Measurements from ENCODE around the gene SPATA18.

The SPATA18 gene

GRCh38 chr4:52107745-52108144 lies 56.6 kb downstream of the SPATA18 start:
- no peak for DNase-seq (ENCODE audit: low read depth in 1 of 2, low spot score in 1 of 2)
- TF ChIP-seq GABPA (IDR thresholded peaks at IDR 0.05; ENCODE audit: low read depth) (no peak), REST (IDR thresholded peaks at IDR 0.05; ENCODE audit: insufficient replicate concordance, low read depth) (no peak), POLR2AphosphoS5 (IDR thresholded peaks at IDR 0.05; ENCODE audit: low read depth) (no peak)
- no peaks in the 10 kb centered on the region for H3K27me3 ChIP-seq (ENCODE audit: insufficient read depth, poor library complexity, severe bottlenecking)
- H3K4me3 ChIP-seq (replicated peaks; ENCODE audit: insufficient read depth, low read length): no peak overlapping the region
- H3K27ac ChIP-seq (replicated peaks): no peak overlapping the region

GRCh38 chr4:52110171-52110570 lies 59.1 kb downstream of the SPATA18 start:
- DNase-seq (ENCODE audit: low read depth in 1 of 2, low spot score in 1 of 2): no peak
- H3K27me3 ChIP-seq (ENCODE audit: insufficient read depth, poor library complexity, severe bottlenecking): no peaks in the 10 kb centered on the region
- no peak overlapping the region for H3K4me3 ChIP-seq (replicated peaks; ENCODE audit: insufficient read depth, low read length)
- TF ChIP-seq CTCF (IDR thresholded peaks at IDR 0.05; ENCODE audit: insufficient read depth, low read length): no peak
- no peak for TF ChIP-seq SPI1 (IDR thresholded peaks at IDR 0.05; ENCODE audit: borderline replicate concordance, low read depth)
- TF ChIP-seq POLR2AphosphoS5 (IDR thresholded peaks at IDR 0.05; ENCODE audit: low read depth): no peak
- no peak overlapping the region for H3K27ac ChIP-seq (replicated peaks)

GRCh38 chr4:52111995-52112394 lies 60.9 kb downstream of the SPATA18 start:
- no peak for TF ChIP-seq REST (IDR thresholded peaks at IDR 0.05; ENCODE audit: insufficient replicate concordance, low read depth)
- TF ChIP-seq SPI1 (IDR thresholded peaks at IDR 0.05; ENCODE audit: borderline replicate concordance, low read depth): no peak
- no peak for TF ChIP-seq GABPA (IDR thresholded peaks at IDR 0.05; ENCODE audit: low read depth)
- TF ChIP-seq POLR2AphosphoS5 (IDR thresholded peaks at IDR 0.05; ENCODE audit: low read depth): no peak
- no peak for TF ChIP-seq CTCF (IDR thresholded peaks at IDR 0.05; ENCODE audit: insufficient read depth, low read length)
- no peaks in the 10 kb centered on the region for H3K27me3 ChIP-seq (ENCODE audit: insufficient read depth, poor library complexity, severe bottlenecking)
- DNase-seq (ENCODE audit: low read depth in 1 of 2, low spot score in 1 of 2): no peak
- H3K27ac ChIP-seq (replicated peaks): no peak overlapping the region
- no peak overlapping the region for H3K4me3 ChIP-seq (replicated peaks; ENCODE audit: insufficient read depth, low read length)

- no peak for TF ChIP-seq CTCF (IDR thresholded peaks at IDR 0.05; ENCODE audit: insufficient read depth, low read length)
- no peak for TF ChIP-seq GABPA (IDR thresholded peaks at IDR 0.05; ENCODE audit: low read depth)
- no peak for DNase-seq (ENCODE audit: low read depth in 1 of 2, low spot score in 1 of 2)
- Histone ChIP-seq H3K27me3 (ENCODE audit: insufficient read depth, poor library complexity, severe bottlenecking) (no peaks in the 10 kb centered on the region), H3K27ac (replicated peaks) (no peak overlapping the region), H3K4me3 (replicated peaks; ENCODE audit: insufficient read depth, low read length) (no peak overlapping the region)
These were observed 61.3 kb downstream of the SPATA18 start for GRCh38 chr4:52112411-52112810.

Measured in HL-60 (cell line).